DOHH2 (cell line): ENCODE measurements around the gene SRCAP.

Experiments used
- EZH2phosphoT487 ChIP-seq: fragments of 200-600 bp; sonication (generic); IDR thresholded peaks from 2 replicates; pipeline ENCODE4 v1.6.1; 2017; ENCODE audit warnings: borderline replicate concordance, mild to moderate bottlenecking, antibody characterized with exemption, low read length, moderate library complexity, mixed read lengths
- TF ChIP-seq, protein P1 (sequence below): fragments of 200-600 bp; sonication (generic); IDR thresholded peaks from one replicate; pipeline ENCODE4 v1.5.1; 2014; ENCODE audit warnings: antibody characterized with exemption, mild to moderate bottlenecking, low read depth, low read length; ENCODE audit not compliant: poor library complexity, severe bottlenecking

DNA sequence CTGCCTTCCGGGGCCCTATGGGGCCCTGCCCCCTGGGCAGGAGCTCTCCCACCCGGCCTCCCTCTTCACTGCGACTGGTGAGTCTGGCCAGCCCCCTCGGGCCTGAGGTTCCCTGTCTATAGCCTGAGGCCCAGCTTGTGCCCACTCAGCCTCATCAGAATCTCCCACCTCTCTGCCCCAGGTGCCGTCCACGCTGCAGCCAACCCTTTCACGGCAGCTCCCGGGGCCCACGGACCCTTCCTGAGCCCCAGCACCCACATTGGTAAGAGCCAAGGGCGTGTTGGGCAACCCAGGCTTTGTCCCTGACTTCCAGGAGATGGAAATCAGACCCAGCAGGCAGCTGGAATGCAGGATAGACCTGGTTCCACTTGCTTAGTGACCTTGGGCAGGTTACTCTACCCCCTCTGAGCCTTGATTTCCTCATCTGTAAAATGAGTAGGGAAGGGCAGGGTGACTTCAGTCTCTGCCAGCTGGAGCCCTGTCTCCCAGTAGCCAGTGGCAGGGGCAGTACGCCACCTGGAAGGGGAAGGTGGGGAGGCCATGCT lies 31.5 kb upstream of the SRCAP start:
- TF ChIP-seq, protein P1, sequence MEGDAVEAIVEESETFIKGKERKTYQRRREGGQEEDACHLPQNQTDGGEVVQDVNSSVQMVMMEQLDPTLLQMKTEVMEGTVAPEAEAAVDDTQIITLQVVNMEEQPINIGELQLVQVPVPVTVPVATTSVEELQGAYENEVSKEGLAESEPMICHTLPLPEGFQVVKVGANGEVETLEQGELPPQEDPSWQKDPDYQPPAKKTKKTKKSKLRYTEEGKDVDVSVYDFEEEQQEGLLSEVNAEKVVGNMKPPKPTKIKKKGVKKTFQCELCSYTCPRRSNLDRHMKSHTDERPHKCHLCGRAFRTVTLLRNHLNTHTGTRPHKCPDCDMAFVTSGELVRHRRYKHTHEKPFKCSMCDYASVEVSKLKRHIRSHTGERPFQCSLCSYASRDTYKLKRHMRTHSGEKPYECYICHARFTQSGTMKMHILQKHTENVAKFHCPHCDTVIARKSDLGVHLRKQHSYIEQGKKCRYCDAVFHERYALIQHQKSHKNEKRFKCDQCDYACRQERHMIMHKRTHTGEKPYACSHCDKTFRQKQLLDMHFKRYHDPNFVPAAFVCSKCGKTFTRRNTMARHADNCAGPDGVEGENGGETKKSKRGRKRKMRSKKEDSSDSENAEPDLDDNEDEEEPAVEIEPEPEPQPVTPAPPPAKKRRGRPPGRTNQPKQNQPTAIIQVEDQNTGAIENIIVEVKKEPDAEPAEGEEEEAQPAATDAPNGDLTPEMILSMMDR, result no peak
- no peak for TF ChIP-seq EZH2phosphoT487
